H1 (cell line): Measurements from ENCODE around the gene ICAM2. TPM values are rescaled to one million over a fixed set of nuclear protein-coding genes. Genes with fewer than 3 reads are reported as not detected.

Experiments used
- CTCF ChIA-PET: fragments of 300-600 bp; sonication (Branson Sonifier 250); formaldehyde crosslinking; loops from one replicate; lab custom pipeline; 2021; ENCODE audit not compliant: partially characterized antibody; lab: Charles Lee
- POLR2A ChIA-PET: fragments of 300-600 bp; sonication (Branson Sonifier 250); formaldehyde crosslinking; loops from one replicate; lab custom pipeline; 2021; ENCODE audit warnings: inconsistent platforms; ENCODE audit not compliant: partially characterized antibody; lab: Charles Lee
- DNase-seq, 2 experiments: peaks; one replicate each; pipeline versions ENCODE4 v3.0.0 to v3.0.0-alpha.2; 2010 to 2022; ENCODE audit warnings: low spot score in 2 of 2, low read depth in 1 of 2, mixed read lengths in 1 of 2
- FAIRE-seq: peaks from 2 replicates; lab custom pipeline; 2011; peaks lifted over from hg19 to GRCh38; lab: Jason Lieb, UNC
- H2AFZ ChIP-seq: 2 replicates; pipeline ENCODE4 v1.8.1; 2012; ENCODE audit warnings: low read length, inconsistent platforms
- H2AK5ac ChIP-seq: 2 replicates; pipeline ENCODE4 v1.6.1; 2013; ENCODE audit warnings: low read depth, low read length
- H2BK120ac ChIP-seq: replicated peaks from 2 replicates; pipeline ENCODE3; 2013; ENCODE audit warnings: low read depth, low read length, inconsistent platforms
- H2BK12ac ChIP-seq: 2 replicates; pipeline ENCODE4 v1.6.1; 2013; ENCODE audit warnings: low read depth, low read length
- H2BK15ac ChIP-seq: 2 replicates; pipeline ENCODE4 v1.6.1; 2013; ENCODE audit warnings: low read length
- H2BK20ac ChIP-seq: 2 replicates; pipeline ENCODE4 v1.6.1; 2013; ENCODE audit warnings: low read length
- H2BK5ac ChIP-seq: 2 replicates; pipeline ENCODE4 v1.6.1; 2013; ENCODE audit warnings: low read depth, low read length
- H3K14ac ChIP-seq: 2 replicates; pipeline ENCODE4 v1.6.1; 2013; ENCODE audit warnings: inconsistent platforms; ENCODE audit not compliant: insufficient read length
- H3K18ac ChIP-seq: 2 replicates; pipeline ENCODE4 v1.6.1; 2013; ENCODE audit warnings: low read length; ENCODE audit errors: extremely low read depth
- H3K23ac ChIP-seq: 2 replicates; pipeline ENCODE4 v1.6.1; 2013; ENCODE audit warnings: inconsistent platforms; ENCODE audit not compliant: insufficient read length
- H3K23me2 ChIP-seq: 2 replicates; pipeline ENCODE4 v1.6.1; 2013; ENCODE audit warnings: low read depth, low read length
- H3K27ac ChIP-seq: 2 replicates; pipeline ENCODE4 v1.6.1; 2011; ENCODE audit warnings: low read depth, low read length, inconsistent platforms
- H3K27me3 ChIP-seq, 4 experiments: replicated peaks in 1 of 4; 1 replicate in 1 of 4; 2 replicates in 3 of 4; pipeline versions ENCODE4 v1.6.1 to v1.8.1; 2011 to 2013; ENCODE audit warnings: low read length in 3 of 4, mild to moderate bottlenecking in 3 of 4, inconsistent platforms in 2 of 4, mixed read lengths in 2 of 4, moderate library complexity in 1 of 4; ENCODE audit not compliant: control insufficient read depth in 3 of 4, insufficient read depth in 3 of 4; ENCODE audit errors: extremely low read depth in 1 of 4
- H3K36me3 ChIP-seq, 4 experiments: 2 replicates each; pipeline versions ENCODE4 v1.6.1 to v1.8.1; 2011 to 2013; ENCODE audit warnings: mild to moderate bottlenecking in 4 of 4, low read length in 3 of 4, moderate library complexity in 2 of 4, control low read depth in 1 of 4, inconsistent platforms in 1 of 4; ENCODE audit not compliant: insufficient read depth in 4 of 4, control insufficient read depth in 2 of 4
- H3K4ac ChIP-seq: replicated peaks from 2 replicates; pipeline ENCODE3; 2013; ENCODE audit warnings: low read length, low read depth, mixed read lengths, inconsistent platforms; ENCODE audit not compliant: insufficient read length
- H3K4me1 ChIP-seq, 4 experiments: replicated peaks in 1 of 4; 1 replicate in 1 of 4; 2 replicates in 3 of 4; pipeline versions ENCODE4 v1.6.1 to v1.8.1; 2011 to 2013; ENCODE audit warnings: low read length in 3 of 4, inconsistent platforms in 2 of 4, mixed read lengths in 1 of 4; ENCODE audit not compliant: insufficient read depth in 4 of 4, control insufficient read depth in 3 of 4
- H3K4me2 ChIP-seq, 2 experiments: 2 replicates each; pipeline versions ENCODE4 v1.6.1 to v1.8.1; 2011 to 2013; ENCODE audit warnings: low read depth in 2 of 2, low read length in 2 of 2, control low read depth in 1 of 2, inconsistent platforms in 1 of 2, mild to moderate bottlenecking in 1 of 2; ENCODE audit not compliant: insufficient read depth in 1 of 2
- H3K4me3 ChIP-seq, 4 experiments: fragments of 200-600, 300-600 bp in 1 of 4; sonication (generic), shearing (Covaris generic), sonication (Bioruptor Twin) in 1 of 4; 2 replicates each; pipeline versions ENCODE4 v1.5.1 to v1.8.1; 2011 to 2016; ENCODE audit warnings: low read length in 4 of 4, low read depth in 3 of 4, control low read depth in 2 of 4, inconsistent platforms in 2 of 4, mild to moderate bottlenecking in 2 of 4, mixed read lengths in 1 of 4, moderate library complexity in 1 of 4; ENCODE audit not compliant: insufficient read depth in 2 of 4; ENCODE audit errors: extremely low read depth in 1 of 4
- H3K56ac ChIP-seq: replicated peaks from 2 replicates; pipeline ENCODE3; 2013; ENCODE audit warnings: low read depth, mild to moderate bottlenecking, mixed read lengths, low read length, inconsistent platforms; ENCODE audit not compliant: insufficient read length
- H3K79me1 ChIP-seq: 2 replicates; pipeline ENCODE4 v1.6.1; 2013; ENCODE audit warnings: low read depth, low read length, control low read depth
- H3K79me2 ChIP-seq, 2 experiments: 2 replicates each; pipeline versions ENCODE4 v1.6.1 to v1.8.1; 2012 to 2013; ENCODE audit warnings: low read length in 2 of 2, mild to moderate bottlenecking in 2 of 2, inconsistent platforms in 1 of 2; ENCODE audit not compliant: insufficient read depth in 2 of 2, control insufficient read depth in 1 of 2
- H3K9ac ChIP-seq, 4 experiments: replicated peaks in 1 of 4; 1 replicate in 1 of 4; 2 replicates in 3 of 4; pipeline versions ENCODE4 v1.6.1 to v1.8.1; 2011 to 2013; ENCODE audit warnings: low read depth in 3 of 4, low read length in 3 of 4, control low read depth in 2 of 4, mild to moderate bottlenecking in 2 of 4, moderate library complexity in 2 of 4, inconsistent platforms in 1 of 4; ENCODE audit errors: extremely low read depth in 1 of 4
- H3K9me3 ChIP-seq, 2 experiments: 2 replicates each; pipeline versions ENCODE4 v1.6.1 to v1.8.1; 2012 to 2013; ENCODE audit warnings: mild to moderate bottlenecking in 2 of 2, moderate library complexity in 2 of 2, control low read depth in 1 of 2, inconsistent platforms in 1 of 2, low read depth in 1 of 2, low read length in 1 of 2, mixed read lengths in 1 of 2; ENCODE audit not compliant: insufficient read depth in 2 of 2
- H4K20me1 ChIP-seq, 2 experiments: replicated peaks in 1 of 2; 2 replicates each; pipeline versions ENCODE3 to v1.8.1; 2011 to 2013; ENCODE audit warnings: inconsistent platforms in 2 of 2, low read length in 2 of 2, mild to moderate bottlenecking in 1 of 2; ENCODE audit not compliant: insufficient read depth in 2 of 2, control insufficient read depth in 1 of 2
- H4K5ac ChIP-seq: 2 replicates; pipeline ENCODE4 v1.6.1; 2013; ENCODE audit warnings: low read length, low read depth, mixed read lengths, inconsistent platforms; ENCODE audit not compliant: insufficient read length
- H4K8ac ChIP-seq: 2 replicates; pipeline ENCODE4 v1.8.0; 2013; ENCODE audit warnings: mild to moderate bottlenecking, moderate library complexity, low read length, inconsistent platforms; ENCODE audit not compliant: insufficient read depth; ENCODE audit errors: extremely low read depth
- H4K91ac ChIP-seq: replicated peaks from 2 replicates; pipeline ENCODE3; 2013; ENCODE audit warnings: low read length, mixed read lengths, inconsistent platforms; ENCODE audit not compliant: insufficient read length
- ATF2 ChIP-seq: IDR thresholded peaks from 2 replicates; pipeline ENCODE4 v1.6.1; 2012; ENCODE audit warnings: low read length, inconsistent platforms
- BACH1 ChIP-seq: IDR thresholded peaks from 2 replicates; pipeline ENCODE4 v1.6.1; 2012; ENCODE audit warnings: low read length, improper control_type of control experiment
- BCL11A ChIP-seq, 2 experiments: IDR thresholded peaks; one replicate each; pipeline ENCODE4 v1.6.1; 2011; ENCODE audit warnings: low read depth in 2 of 2, low read length in 2 of 2, mild to moderate bottlenecking in 2 of 2
- BRCA1 ChIP-seq: IDR thresholded peaks from 2 replicates; pipeline ENCODE4 v1.6.1; 2012; ENCODE audit warnings: low read depth, low read length, improper control_type of control experiment
- FOSL1 ChIP-seq: IDR thresholded peaks from 2 replicates; pipeline ENCODE4 v1.6.1; 2011; ENCODE audit warnings: mild to moderate bottlenecking, low read depth, low read length, moderate library complexity; ENCODE audit not compliant: insufficient read depth
- HDAC2 ChIP-seq, 2 experiments: fragments of 300-600 bp in 1 of 2; sonication (generic) in 1 of 2; IDR thresholded peaks; 2 replicates each; pipeline ENCODE4 v1.6.1; 2011 to 2012; ENCODE audit warnings: low read depth in 2 of 2, low read length in 2 of 2, mild to moderate bottlenecking in 2 of 2, moderate library complexity in 2 of 2, borderline replicate concordance in 1 of 2, inconsistent platforms in 1 of 2
- MAFK ChIP-seq: IDR thresholded peaks from 2 replicates; pipeline ENCODE4 v1.6.1; 2012; ENCODE audit warnings: low read depth, mild to moderate bottlenecking, improper control_type of control experiment, low read length
- NRF1 ChIP-seq: IDR thresholded peaks from 2 replicates; pipeline ENCODE4 v1.6.1; 2011; ENCODE audit warnings: mild to moderate bottlenecking, low read depth, low read length, improper control_type of control experiment
- TAF1 ChIP-seq: IDR thresholded peaks from 2 replicates; pipeline ENCODE4 v1.6.1; 2011; ENCODE audit warnings: mild to moderate bottlenecking, low read depth, low read length
- TBP ChIP-seq: IDR thresholded peaks from 2 replicates; pipeline ENCODE4 v1.6.1; 2011; ENCODE audit warnings: low read depth, low read length, improper control_type of control experiment
- ZNF274 ChIP-seq: IDR thresholded peaks from 2 replicates; pipeline ENCODE4 v1.7.0; 2012; ENCODE audit warnings: low read length, borderline replicate concordance; ENCODE audit errors: extremely low read depth
- WGBS, 2 experiments: shearing (Covaris generic) in 1 of 2; methylation state at CpG; one replicate each; pipeline versions ENCODE4 v1.1.6 to v1.1.7; 2013 to 2015; ENCODE audit warnings: low lambda C conversion rate in 2 of 2, mixed read lengths in 2 of 2, inconsistent platforms in 1 of 2, low coverage in 1 of 2, missing lambda C conversion rate in 1 of 2; ENCODE audit not compliant: insufficient replicate concordance in 2 of 2, insufficient coverage in 1 of 2, insufficient read length in 1 of 2; ENCODE audit errors: extremely low coverage in 1 of 2, missing lambda C conversion rate in 1 of 2; 5-methylcytosine and 5-hydroxymethylcytosine counted together
- polyA plus RNA-seq, 7 experiments: library from polyadenylated mRNA; depleted of rRNA in 3 of 7; stranded (reverse) in 5 of 7; unstranded in 2 of 7; fragments of >200 nt in 5 of 7; fragments of 200-250 nt in 2 of 7; gene quantifications; 1 replicate in 5 of 7; 2 replicates in 1 of 7; 4 replicates in 1 of 7; pipeline versions ENCODE4 v1.2.1 to v1.2.3, GENCODE V29; 2011 to 2013; ENCODE audit warnings: missing spikeins in 2 of 7, mixed read lengths in 2 of 7
- total RNA-seq: library from RNA; stranded (reverse); fragmentation: NEBNext Ultra II Directional; extraction: Animal tissue kit (Norgen Biotek cat#: 25700); gene quantifications from 2 replicates; pipeline ENCODE4 v1.2.1, GENCODE V29; 2021

Gene ICAM2
- total and polyA plus RNA-seq, 2 of the 8 experiments (the other 6 are each of a cell fraction or from before 2014, with no cell fraction given) = 0.45 to 0.63 TPM

GRCh38 chr17:63966646-63967264 lies 53.7 kb downstream of the ICAM2 start:
- no peak overlapping the region for H3K4ac ChIP-seq
- POLR2A ChIA-PET = interaction anchor here (0.7 to 1.5 kb wide), 2 partner anchors 12 to 179 kb away, joined by 3 to 8 read pairs; no protein-coding TSS in a partner anchor
- H4K8ac ChIP-seq = no peak overlapping the region; the same call in 1 of the 2 replicates
- no peaks in the 10 kb centered on the region for H4K20me1 ChIP-seq
- no peak overlapping the region for H2BK20ac ChIP-seq
- no peak overlapping the region for H3K27ac ChIP-seq
- H4K91ac ChIP-seq = no peak overlapping the region
- H3K79me1 ChIP-seq = no peaks in the 10 kb centered on the region
- H3K18ac ChIP-seq = no peak overlapping the region
- no peaks in the 10 kb centered on the region for H3K23me2 ChIP-seq
- FAIRE-seq (no peak), DNase-seq (no peak)
- H2BK120ac ChIP-seq = no peak overlapping the region
- H2AFZ ChIP-seq = no peak overlapping the region
- no peak overlapping the region for H3K14ac ChIP-seq
- no peak overlapping the region for H3K4me3 ChIP-seq
- peaks cover 0 to 10% (median 4%) of the 10 kb centered on the region in 4 experiments; a peak in 6 of 7 replicates for H3K4me1 ChIP-seq
- H3K23ac ChIP-seq = no peak overlapping the region
- no peak overlapping the region for H2BK12ac ChIP-seq
- no peak overlapping the region for H3K4me2 ChIP-seq
- no peaks in the 10 kb centered on the region for H3K27me3 ChIP-seq
- no peak overlapping the region for H2BK15ac ChIP-seq
- peak overlapping the region; percentile 15 for H2AK5ac ChIP-seq
- WGBS, 2 experiments = 88% methylated on average over 11 of the region's 11 CpGs; no CpG with 5 or more reads in 1 of the 2 experiments
- no peak overlapping the region for H3K56ac ChIP-seq
- no peak overlapping the region for H2BK5ac ChIP-seq
- H3K9me3 ChIP-seq = no peaks in the 10 kb centered on the region; a peak in 1 of 4 replicates
- H4K5ac ChIP-seq = no peak overlapping the region
- no peaks in the 10 kb centered on the region for H3K79me2 ChIP-seq
- no peak overlapping the region for H3K9ac ChIP-seq
- CTCF ChIA-PET = interaction anchor here (0.6 to 2.6 kb wide), 10 partner anchors 9 to 58 kb away, joined by 3 to 11 read pairs (median 7); partner anchors contain the start of gene GH1
- H3K36me3 ChIP-seq = no peaks in the 10 kb centered on the region
- TF ChIP-seq BACH1 = no peak
- TF ChIP-seq ZNF274 = no peak
- no peak for TF ChIP-seq TBP
- TF ChIP-seq FOSL1 = no peak
- TF ChIP-seq TAF1 = no peak
- TF ChIP-seq NRF1 = no peak
- TF ChIP-seq BCL11A (IDR thresholded peaks at IDR 0.05; ENCODE audit: low read depth in 2 of 2, low read length in 2 of 2) = no peak
- TF ChIP-seq BRCA1 = no peak
- no peak for TF ChIP-seq HDAC2 (IDR thresholded peaks at IDR 0.05; ENCODE audit: borderline replicate concordance in 1 of 2, low read depth in 2 of 2, low read length in 2 of 2)
- TF ChIP-seq ATF2 = no peak
- TF ChIP-seq MAFK = no peak
